COLO668 (cell line): ENCODE measurements around the gene AXIN2.

Experiments used
- DNase-seq: peaks from one replicate; lab custom pipeline; 2025; ENCODE audit not compliant: unreplicated experiment; lab: John Stamatoyannopoulos, UW

Gene AXIN2

DNA sequence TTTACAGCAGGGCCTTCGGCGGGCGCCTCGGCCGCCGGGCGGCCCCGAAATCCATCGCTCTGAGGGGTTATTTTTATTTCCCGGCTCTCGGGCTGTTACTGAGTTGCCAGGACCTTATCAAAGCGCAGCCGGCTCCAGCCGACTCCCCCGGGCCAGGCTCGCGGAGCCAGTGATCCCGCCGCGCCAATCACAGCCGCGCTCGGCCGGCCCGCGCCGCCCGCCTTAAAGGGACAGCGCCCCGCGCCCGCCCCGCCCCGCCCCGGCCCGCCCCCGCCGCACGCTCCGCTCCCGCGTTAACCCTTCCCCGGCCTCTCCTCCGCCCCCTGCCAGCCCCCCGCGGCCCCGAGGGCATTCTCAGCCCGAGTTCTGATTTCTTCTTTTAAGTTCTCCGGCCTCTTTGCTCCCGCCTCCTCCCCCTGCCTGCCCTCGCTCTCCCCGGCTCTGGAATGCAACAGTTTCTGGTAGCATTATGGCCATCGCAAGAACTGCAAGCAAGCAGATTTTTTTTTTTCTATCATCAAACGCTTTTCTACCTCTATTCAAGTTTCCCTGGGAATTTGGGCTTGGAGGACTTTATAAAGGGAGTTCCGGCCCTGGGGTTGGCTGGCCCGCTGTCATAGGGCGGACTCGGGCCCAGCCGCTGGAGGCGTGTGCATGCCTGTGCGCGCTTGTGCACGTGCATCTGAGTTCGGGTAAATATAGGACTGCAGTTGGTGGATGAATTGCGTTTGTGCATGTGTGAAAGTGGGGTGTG, at the start of gene AXIN2:
TSS of gene AXIN2 (minus strand) at position 197 of the 754 bp plus-strand sequence. CDS start 3,028 bp downstream, outside the sequence.
- peak; percentile 86 for DNase-seq

GRCh38 chr17:65609749-65610148, 48.3 kb upstream of the AXIN2 start:
- no peak for DNase-seq

DNA sequence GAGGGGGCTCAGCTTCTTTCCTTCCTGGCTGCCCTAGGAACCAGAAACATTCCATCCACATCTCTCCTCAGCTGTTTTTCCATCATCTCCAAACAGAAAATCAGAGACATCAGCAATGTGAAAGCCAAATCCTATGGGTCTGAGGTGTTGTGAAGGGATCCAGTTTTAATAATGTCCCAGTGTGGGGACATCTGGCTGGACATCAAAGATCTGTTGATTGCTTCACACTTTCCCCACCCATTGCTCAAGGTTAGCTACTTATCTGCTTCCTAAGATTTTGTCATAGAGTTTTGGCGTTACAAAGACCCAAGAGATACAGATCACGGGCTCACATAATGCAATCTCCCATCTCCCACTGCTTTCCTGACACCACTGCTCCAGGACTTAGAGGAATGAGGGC, 47.8 kb upstream of the AXIN2 start:
- DNase-seq: no peak

DNA sequence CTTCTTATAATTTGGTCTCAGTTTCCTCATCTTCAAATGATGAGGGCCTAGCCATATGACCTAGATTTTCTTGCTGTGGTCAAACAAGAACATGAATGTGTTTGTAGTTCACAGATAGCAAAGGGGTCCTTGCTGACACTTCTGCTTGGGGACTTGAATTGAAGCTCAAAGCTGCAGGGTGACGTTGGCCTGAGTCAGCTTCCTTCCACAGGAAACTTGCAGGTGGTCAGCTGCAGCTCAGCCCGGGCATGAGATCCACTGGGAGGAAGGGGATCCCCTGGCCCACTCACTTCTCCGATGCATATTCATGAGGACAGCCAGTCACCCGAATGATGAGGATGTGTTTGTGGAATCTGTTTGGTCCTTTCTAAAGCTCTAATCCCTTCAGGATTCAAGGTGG, 42.6 kb upstream of the AXIN2 start:
- no peak for DNase-seq

GRCh38 chr17:65601881-65602280, 40.4 kb upstream of the AXIN2 start:
- DNase-seq: no peak

- no peak for DNase-seq
Observed at GRCh38 chr17:65601145-65601544, 39.7 kb upstream of the AXIN2 start.

- DNase-seq: no peak
Observed at GRCh38 chr17:65600518-65600917, 39.1 kb upstream of the AXIN2 start.

DNA sequence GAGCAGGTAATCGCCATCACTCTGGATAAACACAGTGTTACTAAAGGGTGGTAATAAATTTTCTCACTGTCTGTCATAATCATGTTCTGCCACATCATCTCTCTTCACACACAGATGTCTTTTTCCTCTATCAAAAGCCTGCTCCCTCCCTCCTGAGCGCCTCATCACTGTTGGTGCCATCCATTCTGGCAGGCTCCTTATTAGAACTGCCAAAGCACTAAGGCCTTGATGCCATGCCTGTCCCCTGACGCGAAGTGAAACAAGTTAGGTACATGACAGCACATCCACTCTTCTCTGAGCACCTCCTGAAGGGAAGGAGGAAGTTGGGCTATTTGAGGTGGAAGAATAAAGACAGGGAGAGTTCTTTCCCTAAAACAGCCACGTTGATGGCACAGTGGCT, 38.2 kb upstream of the AXIN2 start:
- no peak for DNase-seq

- DNase-seq: no peak
Observed at GRCh38 chr17:65598746-65599145, 37.3 kb upstream of the AXIN2 start.

DNA sequence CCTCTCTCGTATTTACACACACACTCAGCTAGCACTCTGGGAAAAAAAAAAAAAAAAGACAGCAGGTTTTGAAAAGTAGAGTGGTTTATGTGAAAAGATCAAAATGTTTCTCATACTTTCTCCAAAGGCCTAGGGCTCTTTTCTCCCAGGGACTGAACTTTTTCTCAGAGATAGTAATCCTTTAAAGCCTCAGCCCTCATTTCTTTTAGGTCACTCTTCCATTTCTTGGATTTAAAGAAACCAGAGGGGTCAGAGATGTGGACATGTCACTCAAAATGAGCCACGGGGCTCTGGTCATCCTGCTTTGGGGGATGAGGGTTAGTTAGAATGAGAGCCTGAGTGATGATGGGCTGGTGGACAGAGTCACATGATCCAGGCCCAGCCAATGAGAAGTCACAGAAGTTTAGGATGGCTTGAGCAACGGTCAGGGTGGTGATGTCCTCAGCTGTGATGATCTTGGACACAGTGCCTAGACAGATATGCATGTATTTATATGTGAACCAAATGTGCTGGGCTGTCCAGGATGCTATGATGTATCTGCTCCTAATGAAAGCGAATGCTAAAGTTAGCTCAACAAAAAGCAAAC, 33.7 kb upstream of the AXIN2 start:
- no peak for DNase-seq

GRCh38 chr17:65593855-65594845, 32.7 kb upstream of the AXIN2 start:
- no peak for DNase-seq

DNA sequence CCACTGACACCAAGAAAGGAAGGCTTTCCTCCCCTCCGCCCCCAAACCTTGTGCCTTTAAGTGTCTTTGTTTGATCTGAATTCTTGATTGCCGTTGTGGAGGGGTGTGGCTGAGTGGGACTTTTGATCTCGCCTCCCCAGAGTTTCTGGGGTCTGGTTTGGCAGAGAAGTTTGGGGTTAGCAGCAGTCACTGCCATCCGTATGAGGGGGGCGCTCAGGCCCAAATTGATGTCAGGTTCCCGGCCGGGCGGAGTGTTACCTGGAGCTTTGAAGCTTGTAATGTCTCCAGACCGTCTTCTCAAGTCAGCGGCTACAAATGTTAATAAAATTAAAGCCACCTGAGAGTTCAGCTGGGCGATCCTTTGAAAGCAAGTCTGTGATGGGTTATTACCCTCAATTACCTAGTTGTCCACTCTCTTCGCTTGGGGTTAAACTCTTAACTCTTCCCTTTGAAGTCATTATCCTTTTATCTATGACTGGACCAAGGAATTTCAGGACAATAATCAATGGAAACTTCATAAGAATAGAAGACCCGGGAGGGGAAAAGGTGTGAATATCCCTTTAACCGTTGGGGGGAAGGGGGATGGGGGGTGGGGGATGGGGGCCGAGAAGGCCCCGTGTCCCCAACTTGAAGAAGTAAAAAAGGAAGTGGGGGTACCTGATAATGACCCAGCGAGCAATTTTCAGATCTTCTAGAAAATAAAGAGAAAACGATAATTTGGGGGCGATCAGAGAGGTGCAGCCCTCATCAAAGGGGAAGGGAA, 31.8 kb upstream of the AXIN2 start:
- DNase-seq: no peak

GRCh38 chr17:65592125-65592965, 30.9 kb upstream of the AXIN2 start:
- no peak for DNase-seq

GRCh38 chr17:65589321-65589720, 27.9 kb upstream of the AXIN2 start:
- no peak for DNase-seq

- DNase-seq: peak; percentile 66
Observed at GRCh38 chr17:65588181-65588808, 26.8 kb upstream of the AXIN2 start.

GRCh38 chr17:65587534-65588180, 26.2 kb upstream of the AXIN2 start:
- DNase-seq: no peak

- no peak for DNase-seq
Observed at GRCh38 chr17:65586899-65587298, 25.5 kb upstream of the AXIN2 start.

- DNase-seq: no peak
Observed at GRCh38 chr17:65584604-65585521, 23.4 kb upstream of the AXIN2 start.
